Measurements from ENCODE around the gene CD40. TPM values are rescaled to one million over a fixed set of nuclear protein-coding genes. Genes with fewer than 3 reads are reported as not detected.

CD40 gene
- total RNA-seq, 1 experiment from 2014 or later: 7.8 TPM

DNA sequence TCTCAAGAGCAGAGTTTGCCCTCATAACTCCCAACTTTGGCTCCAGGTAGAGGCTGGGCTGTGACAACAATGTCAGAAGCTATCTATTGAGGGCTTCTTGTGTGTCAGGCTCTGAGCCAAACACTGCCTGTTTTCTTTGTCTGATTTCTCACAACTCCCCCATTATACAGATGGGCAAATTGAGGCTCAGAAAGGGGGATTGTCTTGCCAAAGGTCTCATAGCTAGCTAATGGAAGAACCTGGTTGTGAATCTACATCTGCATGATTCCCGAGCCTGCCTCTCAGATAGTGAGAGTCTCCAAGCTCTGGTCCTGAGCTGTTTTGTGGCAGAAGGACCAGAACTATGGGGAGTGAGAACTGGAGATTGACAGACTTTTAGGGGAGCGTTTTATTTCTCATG, 1.4 kb downstream of the CD40 start:
- Histone ChIP-seq H2BK12ac (ENCODE audit: insufficient read length, low read depth, low read length) (no peak overlapping the region), H2AFZ (ENCODE audit: low read length) (no peak overlapping the region), H2BK20ac (ENCODE audit: low read depth, low read length, poor library complexity, severe bottlenecking) (no peak overlapping the region), H2BK15ac (ENCODE audit: low read depth, low read length) (no peak overlapping the region), H3K27me3 (ENCODE audit: insufficient read depth, low read length) (peaks cover 7% of the 10 kb centered on the region; the same call in 1 of the 2 replicates), H4K8ac (replicated peaks; ENCODE audit: insufficient read length, low read depth, low read length) (no peak overlapping the region), H3K9ac (ENCODE audit: extremely low read depth, insufficient read length, low read length) (no peak overlapping the region), H3T11ph (ENCODE audit: low read length) (no peak overlapping the region), H3K79me1 (ENCODE audit: insufficient read depth, low read depth, low read length, poor library complexity, severe bottlenecking) (no peaks in the 10 kb centered on the region), H3K4me1 (ENCODE audit: insufficient read depth, low read length) (no peaks in the 10 kb centered on the region), H4K20me1 (ENCODE audit: control insufficient read depth, insufficient read depth, insufficient read length) (no peaks in the 10 kb centered on the region), H3K23me2 (ENCODE audit: insufficient read length, low read depth, low read length, poor library complexity, severe bottlenecking) (peaks cover 5% of the 10 kb centered on the region), H3K4ac (ENCODE audit: low read depth, low read length) (no peak overlapping the region), H3K4me2 (ENCODE audit: insufficient read depth, insufficient read length, low read length) (no peak overlapping the region), H3K27ac (ENCODE audit: insufficient read length, low read depth, low read length) (no peak overlapping the region), H3K18ac (ENCODE audit: insufficient read length, low read depth, low read length) (no peak overlapping the region), H4K5ac (ENCODE audit: insufficient read length, low read depth, low read length) (no peak overlapping the region), H3K79me2 (ENCODE audit: insufficient read depth, low read length) (no peaks in the 10 kb centered on the region), H2AK5ac (ENCODE audit: insufficient read length, low read length) (no peak overlapping the region), H3K14ac (ENCODE audit: insufficient read depth, low read length) (no peak overlapping the region), H3K56ac (ENCODE audit: insufficient read length, low read depth, low read length) (no peak overlapping the region), H3K23ac (ENCODE audit: insufficient read length, low read depth, low read length) (no peak overlapping the region), H4K91ac (ENCODE audit: insufficient read length, low read depth, low read length) (no peak overlapping the region), H3K9me3 (ENCODE audit: control insufficient read depth, low read depth, low read length) (no peaks in the 10 kb centered on the region), H2BK5ac (ENCODE audit: insufficient read length, low read length) (no peak overlapping the region), H2BK120ac (ENCODE audit: low read depth, low read length, poor library complexity, severe bottlenecking) (no peak overlapping the region)
- WGBS (ENCODE audit: extremely low coverage, insufficient read length, low lambda C conversion rate): no CpG with 5 or more reads among the region's 2 CpGs
- no peak overlapping the region for H3K27ac Mint-ChIP-seq
- H3K4me3 Mint-ChIP-seq: peak overlapping the region in 1 of 2 experiments; percentile 95; a peak in 3 of 5 replicates
- peaks cover 32% of the 10 kb centered on the region for H3K27me3 Mint-ChIP-seq (ENCODE audit: low read depth)
- TF ChIP-seq, protein P1, sequence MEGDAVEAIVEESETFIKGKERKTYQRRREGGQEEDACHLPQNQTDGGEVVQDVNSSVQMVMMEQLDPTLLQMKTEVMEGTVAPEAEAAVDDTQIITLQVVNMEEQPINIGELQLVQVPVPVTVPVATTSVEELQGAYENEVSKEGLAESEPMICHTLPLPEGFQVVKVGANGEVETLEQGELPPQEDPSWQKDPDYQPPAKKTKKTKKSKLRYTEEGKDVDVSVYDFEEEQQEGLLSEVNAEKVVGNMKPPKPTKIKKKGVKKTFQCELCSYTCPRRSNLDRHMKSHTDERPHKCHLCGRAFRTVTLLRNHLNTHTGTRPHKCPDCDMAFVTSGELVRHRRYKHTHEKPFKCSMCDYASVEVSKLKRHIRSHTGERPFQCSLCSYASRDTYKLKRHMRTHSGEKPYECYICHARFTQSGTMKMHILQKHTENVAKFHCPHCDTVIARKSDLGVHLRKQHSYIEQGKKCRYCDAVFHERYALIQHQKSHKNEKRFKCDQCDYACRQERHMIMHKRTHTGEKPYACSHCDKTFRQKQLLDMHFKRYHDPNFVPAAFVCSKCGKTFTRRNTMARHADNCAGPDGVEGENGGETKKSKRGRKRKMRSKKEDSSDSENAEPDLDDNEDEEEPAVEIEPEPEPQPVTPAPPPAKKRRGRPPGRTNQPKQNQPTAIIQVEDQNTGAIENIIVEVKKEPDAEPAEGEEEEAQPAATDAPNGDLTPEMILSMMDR (conservative IDR thresholded peaks at IDR 0.05): no peak
- peaks cover 6 to 11% of the 10 kb centered on the region in 2 experiments for H3K4me1 Mint-ChIP-seq
- H3K36me3 Mint-ChIP-seq (ENCODE audit: insufficient read depth in 1 of 3, low read depth in 3 of 3): peaks cover 17 to 27% (median 25%) of the 10 kb centered on the region in 3 experiments; a peak in 6 of 7 replicates
- DNase-seq: no peak
- H3K9me3 Mint-ChIP-seq: no peaks in the 10 kb centered on the region; a peak in 1 of 5 replicates
